Left forelimb (tissue), 1 donor: Measurements from ENCODE around the gene KRTAP13-3.

Source experiments
- DNase-seq: peaks from one replicate; pipeline ENCODE4 v3.0.0-alpha.2; 2018; ENCODE audit warnings: low spot score

The KRTAP13-3 gene

GRCh38 chr21:30425826-30426225 is at the start of gene KRTAP13-3:
TSS of gene KRTAP13-3 (minus strand) at chr21:30425926. CDS start at chr21:30425912, 14 bp downstream.
- DNase-seq: no peak

DNA sequence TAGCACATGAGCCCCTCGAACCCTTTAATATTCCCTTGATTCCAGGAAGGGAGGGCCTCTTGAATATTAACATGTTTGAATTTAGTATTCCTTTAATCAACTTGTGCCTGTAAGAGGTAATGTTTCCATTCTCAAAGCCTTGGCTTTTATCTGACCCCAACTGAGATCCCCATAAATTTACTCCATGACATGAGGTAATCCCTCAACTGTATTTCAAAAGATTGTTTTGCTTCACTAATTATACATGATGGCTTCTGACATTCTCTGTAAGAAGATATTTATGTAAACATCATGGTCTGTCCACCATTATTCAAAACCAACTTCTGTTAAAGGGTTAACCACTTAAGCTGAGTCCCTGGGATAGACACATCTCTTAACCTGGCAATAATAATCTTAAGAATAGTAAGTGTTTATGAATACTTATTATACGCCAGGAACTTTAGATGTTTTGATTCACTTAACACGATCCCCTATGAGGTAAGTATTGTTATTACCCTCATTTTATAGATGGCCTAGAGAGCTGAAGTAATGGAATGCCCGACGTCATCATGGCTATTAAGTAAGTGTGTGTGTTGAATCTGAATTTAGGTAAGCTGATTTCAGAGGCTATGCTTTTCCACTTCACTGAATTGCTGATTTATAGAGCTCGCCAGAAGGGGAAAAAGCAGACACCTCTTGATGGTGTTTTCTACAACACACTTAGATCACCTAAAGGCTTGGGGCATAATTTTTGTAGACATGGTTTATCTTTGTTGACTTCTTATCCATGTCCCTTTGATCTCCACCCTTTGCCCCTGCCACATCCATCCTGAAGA is 43.4 kb upstream of the KRTAP13-3 start:
- DNase-seq: no peak

DNA sequence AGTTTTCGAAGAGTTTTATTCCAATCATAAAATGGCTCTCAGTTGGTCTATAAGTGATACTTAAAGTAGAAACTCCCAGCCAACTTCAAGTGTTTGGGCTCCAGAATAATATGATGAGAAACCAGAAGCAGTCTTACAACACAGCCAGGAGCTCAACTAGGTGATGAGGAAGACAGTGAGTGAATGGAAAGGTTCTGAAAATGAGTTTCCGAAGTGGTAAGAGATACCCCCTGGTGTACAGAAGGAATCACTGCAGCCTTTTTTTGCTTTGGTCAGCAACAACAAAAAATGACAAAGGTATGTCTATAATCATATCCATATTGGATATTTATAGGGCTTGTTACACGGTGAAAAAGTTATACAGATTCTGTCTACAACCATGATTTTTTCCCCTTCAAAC is 38.0 kb upstream of the KRTAP13-3 start:
- DNase-seq: no peak

- no peak for DNase-seq
These were observed 22.8 kb upstream of the KRTAP13-3 start for GRCh38 chr21:30448514-30448913.

- DNase-seq: no peak
These were observed 21.3 kb upstream of the KRTAP13-3 start for GRCh38 chr21:30447056-30447455.

- no peak for DNase-seq
These were observed 18.5 kb upstream of the KRTAP13-3 start for GRCh38 chr21:30444204-30444603.

GRCh38 chr21:30443226-30443625 is 17.5 kb upstream of the KRTAP13-3 start:
- DNase-seq: no peak

- no peak for DNase-seq
These were observed 14.2 kb upstream of the KRTAP13-3 start, which contains the start of gene KRTAP15-1 for GRCh38 chr21:30439975-30440374. TSS of gene KRTAP15-1 (plus strand) at chr21:30440275. CDS start at chr21:30440328, 53 bp downstream.

GRCh38 chr21:30437010-30437565 is 11.4 kb upstream of the KRTAP13-3 start:
- no peak for DNase-seq

- DNase-seq: no peak
These were observed 8.4 kb upstream of the KRTAP13-3 start for GRCh38 chr21:30434033-30434631.

- no peak for DNase-seq
These were observed 4.5 kb upstream of the KRTAP13-3 start, which contains the start of gene KRTAP13-4 for GRCh38 chr21:30430170-30430655. TSS of gene KRTAP13-4 (plus strand) at chr21:30430220. CDS start at chr21:30430276, 56 bp downstream.

DNA sequence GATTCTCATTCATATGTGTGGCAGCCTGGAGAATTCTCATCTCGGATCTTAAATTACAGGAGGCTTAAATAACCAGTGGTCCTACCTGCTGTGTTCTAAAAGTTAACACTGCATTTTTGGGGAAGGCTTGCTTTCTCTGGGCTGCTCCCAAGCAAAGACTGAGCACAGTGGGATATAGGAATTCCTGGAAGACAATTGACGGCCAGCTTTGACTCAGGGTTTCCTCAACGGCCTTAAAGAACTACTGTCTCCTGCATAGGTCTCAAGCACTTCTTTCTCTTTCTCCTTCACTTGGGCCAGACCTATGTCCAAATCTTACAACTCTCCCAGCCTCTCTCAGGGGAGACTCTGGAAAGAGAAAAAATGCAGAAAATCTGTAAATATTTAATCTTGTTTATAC is 1.0 kb upstream of the KRTAP13-3 start:
- DNase-seq: no peak

GRCh38 chr21:30415993-30416392 is 9.7 kb downstream of the KRTAP13-3 start:
- DNase-seq: no peak

DNA sequence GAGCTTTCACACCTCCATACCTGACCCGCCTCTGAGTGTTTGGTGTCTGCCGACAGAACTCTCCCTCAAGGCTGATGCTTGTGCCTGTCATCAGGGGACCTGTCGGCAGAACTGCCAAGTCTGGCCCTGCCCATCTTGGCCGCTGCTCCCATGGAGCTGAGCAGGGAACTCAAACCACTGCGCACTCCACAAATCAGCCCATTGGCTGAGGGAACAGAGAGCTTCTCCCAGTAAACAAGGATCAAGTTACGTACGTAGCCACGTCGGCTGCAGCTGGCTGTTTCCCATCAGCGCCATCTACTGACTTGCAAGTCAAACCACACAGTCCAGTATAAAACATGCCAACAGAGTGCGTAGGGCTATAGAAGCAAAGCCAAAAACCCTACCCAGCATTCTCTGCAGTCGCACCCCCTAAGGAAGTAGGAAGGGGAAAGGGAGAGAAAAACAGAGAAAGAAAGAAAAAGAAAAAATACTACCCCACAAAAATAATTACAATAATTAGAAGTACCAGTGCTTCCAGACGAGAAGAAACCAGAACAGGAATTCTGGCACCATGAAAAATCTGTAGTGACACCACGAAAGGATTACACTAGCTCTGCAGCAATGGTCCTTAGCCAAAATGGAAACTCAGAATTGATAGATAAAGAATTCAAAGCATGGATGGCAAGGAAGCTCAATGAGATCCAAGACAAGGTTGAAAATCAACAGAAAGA is 16.8 kb downstream of the KRTAP13-3 start:
- no peak for DNase-seq

GRCh38 chr21:30395731-30396130 is 30.0 kb downstream of the KRTAP13-3 start, which contains the start of gene KRTAP13-1:
TSS of gene KRTAP13-1 (plus strand) at chr21:30396031. CDS start at chr21:30396087, 56 bp downstream.
- no peak for DNase-seq

- no peak for DNase-seq
These were observed 34.2 kb downstream of the KRTAP13-3 start for GRCh38 chr21:30391492-30392025.

- no peak for DNase-seq
These were observed 43.5 kb downstream of the KRTAP13-3 start for GRCh38 chr21:30382201-30382600.
